ENCODE data around the gene FGD6. TPM values are rescaled to one million over a fixed set of nuclear protein-coding genes. Genes with fewer than 3 reads are reported as not detected.

The FGD6 gene
- total RNA-seq, 1 experiment from 2014 or later: 14.3 TPM

- CTCF ChIA-PET: no interaction called here
These were observed 142.5 kb downstream of the FGD6 start for GRCh38 chr12:95074766-95075165.

GRCh38 chr12:95073698-95074520, 143.4 kb downstream of the FGD6 start:
- H2AFZ ChIP-seq (ENCODE audit: low read length): peak overlapping the region; percentile 97
- H3K36me3 ChIP-seq (ENCODE audit: low read depth, low read length): no peaks in the 10 kb centered on the region; the same call in 1 of the 2 replicates
- TSS peak; percentile 72 for BruUV-seq (replicated peaks)
- H3K27ac ChIP-seq (ENCODE audit: low read length): no peak overlapping the region
- H3K27me3 ChIP-seq (ENCODE audit: low read length): no peaks in the 10 kb centered on the region
- peak overlapping the region; percentile 100; the same call in 1 of the 2 replicates for H3K4me3 ChIP-seq (ENCODE audit: low read length)
- intact Hi-C loops (cut with micrococcal nuclease): loop anchor here (1.0 to 5.0 kb wide), 4 partner anchors 29 to 262 kb away; partner anchors contain the start of genes FGD6 and VEZT
- H3K9ac ChIP-seq (ENCODE audit: low read length): no peak overlapping the region; the same call in 1 of the 2 replicates
- no peaks in the 10 kb centered on the region for H3F3A ChIP-seq (ENCODE audit: low read length, unreplicated experiment)
- no peaks in the 10 kb centered on the region for H3K9me2 ChIP-seq (replicated peaks; ENCODE audit: low read length)
- TF ChIP-seq EZH2 (IDR thresholded peaks at IDR 0.05; ENCODE audit: low read length, unreplicated experiment): no peak
- peak; percentile 86 for TF ChIP-seq CTCF (conservative IDR thresholded peaks at IDR 0.05; ENCODE audit: low read depth, low read length)
- POLR2A ChIA-PET (ENCODE audit: unreplicated experiment): interaction anchor here (0.6 to 0.7 kb wide), 3 partner anchors 25 to 157 kb away, joined by 3 to 5 read pairs (median 3); no protein-coding TSS in a partner anchor
- peaks cover 6% of the 10 kb centered on the region for H3K4me1 ChIP-seq (ENCODE audit: insufficient read depth, low read length)
- no peaks in the 10 kb centered on the region for H3K9me3 ChIP-seq (ENCODE audit: low read length)
- no peaks in the 10 kb centered on the region for H4K20me1 ChIP-seq (ENCODE audit: low read length)
- no peak for DNase-seq
- peak overlapping the region; percentile 38 for H3K4me2 ChIP-seq (ENCODE audit: low read length)
- CTCF ChIA-PET: interaction anchor here (0.7 kb wide), 2 partner anchors 62 to 691 kb away, joined by 5 to 6 read pairs; no protein-coding TSS in a partner anchor
- H3K79me2 ChIP-seq (ENCODE audit: low read length): peaks cover 45% of the 10 kb centered on the region
- no peak for ATAC-seq

More at GRCh38 chr12:95074766-95075165, 142.5 kb downstream of the FGD6 start:
- no peaks in the 10 kb centered on the region; the same call in 1 of the 2 replicates for H3K36me3 ChIP-seq (ENCODE audit: low read depth, low read length)
- DNase-seq (no peak), ATAC-seq (no peak)
- no peaks in the 10 kb centered on the region for H4K20me1 ChIP-seq (ENCODE audit: low read length)
- BruUV-seq (replicated peaks): no TSS peak
- no peaks in the 10 kb centered on the region for H3K9me2 ChIP-seq (replicated peaks; ENCODE audit: low read length)
- H3K9me3 ChIP-seq (ENCODE audit: low read length): no peaks in the 10 kb centered on the region
- H3K27ac ChIP-seq (ENCODE audit: low read length): no peak overlapping the region
- H3K27me3 ChIP-seq (ENCODE audit: low read length): no peaks in the 10 kb centered on the region
- H3K9ac ChIP-seq (ENCODE audit: low read length): no peak overlapping the region
- H3F3A ChIP-seq (ENCODE audit: low read length, unreplicated experiment): no peaks in the 10 kb centered on the region
- no peak overlapping the region for H2AFZ ChIP-seq (ENCODE audit: low read length)
- no peak overlapping the region for H3K4me3 ChIP-seq (ENCODE audit: low read length)
- POLR2A ChIA-PET (ENCODE audit: unreplicated experiment): no interaction called here
- H3K4me1 ChIP-seq (ENCODE audit: insufficient read depth, low read length): peaks cover 6% of the 10 kb centered on the region
- H3K4me2 ChIP-seq (ENCODE audit: low read length): no peak overlapping the region
- intact Hi-C loops (cut with micrococcal nuclease): loop anchor here (5.0 kb wide), 1 partner anchor 43 kb away; no protein-coding TSS in a partner anchor
- TF ChIP-seq CTCF (conservative IDR thresholded peaks at IDR 0.05; ENCODE audit: low read depth, low read length) (no peak), EZH2 (IDR thresholded peaks at IDR 0.05; ENCODE audit: low read length, unreplicated experiment) (no peak), EZH2phosphoT487 (IDR thresholded peaks at IDR 0.05; ENCODE audit: borderline replicate concordance, low read length) (no peak)
- H3K79me2 ChIP-seq (ENCODE audit: low read length): peaks cover 36% of the 10 kb centered on the region
